PFSK-1 (cell line): ENCODE measurements around the gene CCNDBP1.

ENCODE experiments used
- SIN3A ChIP-seq: IDR thresholded peaks from 2 replicates; pipeline ENCODE4 v1.6.1; 2012; ENCODE audit warnings: mild to moderate bottlenecking, low read length, moderate library complexity, borderline replicate concordance; ENCODE audit not compliant: insufficient read depth
- TF ChIP-seq, protein P1 (sequence below), 2 experiments: IDR thresholded peaks; 2 replicates each; pipeline versions ENCODE4 v1.6.1 to v1.8.0; 2011 to 2012; ENCODE audit warnings: low read depth in 2 of 2, low read length in 2 of 2, control low read depth in 1 of 2, inconsistent platforms in 1 of 2, mild to moderate bottlenecking in 1 of 2, moderate library complexity in 1 of 2; ENCODE audit not compliant: insufficient read depth in 1 of 2

DNA sequence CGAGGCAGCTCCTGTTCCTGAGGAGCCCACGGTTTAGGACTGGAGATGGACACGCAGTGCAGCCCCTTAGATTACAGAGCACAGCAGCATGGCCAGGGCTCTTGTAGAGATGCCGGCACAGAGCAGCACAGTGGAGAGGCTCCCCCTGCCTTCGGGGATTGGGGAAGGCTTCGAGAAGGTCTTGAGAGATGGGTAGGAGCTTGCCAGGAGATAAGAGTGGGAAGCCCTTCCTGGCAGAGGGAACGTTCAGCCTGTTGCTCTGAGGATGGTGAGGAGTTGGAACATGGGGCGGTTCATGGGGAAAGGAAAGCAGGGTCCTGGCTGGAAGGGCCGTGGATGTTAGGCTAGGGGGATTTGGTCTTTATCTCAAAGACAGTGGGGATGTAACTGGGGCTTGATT, 25.6 kb downstream of the CCNDBP1 start:
- TF ChIP-seq, protein P1, sequence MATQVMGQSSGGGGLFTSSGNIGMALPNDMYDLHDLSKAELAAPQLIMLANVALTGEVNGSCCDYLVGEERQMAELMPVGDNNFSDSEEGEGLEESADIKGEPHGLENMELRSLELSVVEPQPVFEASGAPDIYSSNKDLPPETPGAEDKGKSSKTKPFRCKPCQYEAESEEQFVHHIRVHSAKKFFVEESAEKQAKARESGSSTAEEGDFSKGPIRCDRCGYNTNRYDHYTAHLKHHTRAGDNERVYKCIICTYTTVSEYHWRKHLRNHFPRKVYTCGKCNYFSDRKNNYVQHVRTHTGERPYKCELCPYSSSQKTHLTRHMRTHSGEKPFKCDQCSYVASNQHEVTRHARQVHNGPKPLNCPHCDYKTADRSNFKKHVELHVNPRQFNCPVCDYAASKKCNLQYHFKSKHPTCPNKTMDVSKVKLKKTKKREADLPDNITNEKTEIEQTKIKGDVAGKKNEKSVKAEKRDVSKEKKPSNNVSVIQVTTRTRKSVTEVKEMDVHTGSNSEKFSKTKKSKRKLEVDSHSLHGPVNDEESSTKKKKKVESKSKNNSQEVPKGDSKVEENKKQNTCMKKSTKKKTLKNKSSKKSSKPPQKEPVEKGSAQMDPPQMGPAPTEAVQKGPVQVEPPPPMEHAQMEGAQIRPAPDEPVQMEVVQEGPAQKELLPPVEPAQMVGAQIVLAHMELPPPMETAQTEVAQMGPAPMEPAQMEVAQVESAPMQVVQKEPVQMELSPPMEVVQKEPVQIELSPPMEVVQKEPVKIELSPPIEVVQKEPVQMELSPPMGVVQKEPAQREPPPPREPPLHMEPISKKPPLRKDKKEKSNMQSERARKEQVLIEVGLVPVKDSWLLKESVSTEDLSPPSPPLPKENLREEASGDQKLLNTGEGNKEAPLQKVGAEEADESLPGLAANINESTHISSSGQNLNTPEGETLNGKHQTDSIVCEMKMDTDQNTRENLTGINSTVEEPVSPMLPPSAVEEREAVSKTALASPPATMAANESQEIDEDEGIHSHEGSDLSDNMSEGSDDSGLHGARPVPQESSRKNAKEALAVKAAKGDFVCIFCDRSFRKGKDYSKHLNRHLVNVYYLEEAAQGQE (IDR thresholded peaks at IDR 0.05; ENCODE audit: insufficient read depth in 1 of 2, low read depth in 2 of 2, low read length in 2 of 2), result no peak
- no peak for TF ChIP-seq SIN3A
